Endothelial cell of umbilical vein (primary cell): ENCODE data around the gene MCM5. TPM values are rescaled to one million over a fixed set of nuclear protein-coding genes. Genes with fewer than 3 reads are reported as not detected.
"Not testable (repeated sequence)": the region's sequence is repeated elsewhere in the genome, so short reads cannot be mapped to it uniquely, and the experiment has no call there.

Experiments
- BruUV-seq: library from RNA; stranded (reverse); fragments of 400-500 nt; replicated peaks from 2 replicates; lab custom pipeline; 2021; lab: Mats Ljungman, UMichigan
- CTCF ChIA-PET: fragments of 300-600, 350-600 bp; sonication (Branson Sonifier 250); formaldehyde crosslinking; loops from one replicate; lab custom pipeline; 2021; ENCODE audit warnings: antibody characterized with exemption, inconsistent platforms; lab: Charles Lee
- POLR2A ChIA-PET: fragments of 300-600, 350-600 bp; sonication (Branson Sonifier 250); formaldehyde crosslinking; loops from one replicate; lab custom pipeline; 2021; ENCODE audit warnings: antibody characterized with exemption, inconsistent platforms; lab: Charles Lee
- DNase-seq: peaks from one replicate; pipeline ENCODE4 v3.0.0-alpha.2; 2011; ENCODE audit warnings: low read depth, low spot score
- FAIRE-seq: peaks from 2 replicates; lab custom pipeline; 2011; peaks lifted over from hg19 to GRCh38; lab: Jason Lieb, UNC
- H2AFZ ChIP-seq: 2 replicates; pipeline ENCODE4 v1.6.0; 2012; ENCODE audit warnings: low read depth, low read length, control low read depth, inconsistent platforms
- H3K27ac ChIP-seq: 2 replicates; pipeline ENCODE4 v1.5.1; 2011; ENCODE audit warnings: low read depth, mild to moderate bottlenecking, control low read depth, low read length, moderate library complexity; ENCODE audit not compliant: insufficient read depth
- H3K27me3 ChIP-seq, 2 experiments: 2 replicates each; pipeline versions ENCODE4 v1.6.0 to v1.6.1; 2011; ENCODE audit warnings: low read length in 2 of 2, mixed read lengths in 1 of 2; ENCODE audit not compliant: control insufficient read depth in 2 of 2, insufficient read depth in 2 of 2
- H3K36me3 ChIP-seq, 2 experiments: 2 replicates in 1 of 2; 3 replicates in 1 of 2; pipeline ENCODE4 v1.5.1; 2011; ENCODE audit warnings: low read length in 2 of 2, mild to moderate bottlenecking in 1 of 2, moderate library complexity in 1 of 2; ENCODE audit not compliant: control insufficient read depth in 2 of 2, insufficient read depth in 2 of 2; ENCODE audit errors: extremely low read depth in 1 of 2
- H3K4me1 ChIP-seq: 3 replicates; pipeline ENCODE4 v1.5.1; 2011; ENCODE audit warnings: mild to moderate bottlenecking, low read length; ENCODE audit not compliant: control insufficient read depth, insufficient read depth; ENCODE audit errors: extremely low read depth
- H3K4me2 ChIP-seq: 2 replicates; pipeline ENCODE4 v1.6.1; 2011; ENCODE audit warnings: low read length, control low read depth, mixed read lengths; ENCODE audit not compliant: insufficient read depth
- H3K4me3 ChIP-seq, 3 experiments: fragments of 200-600 bp in 1 of 3; sonication (generic), shearing (Covaris generic) in 1 of 3; replicated peaks in 1 of 3; 2 replicates each; pipeline ENCODE4 v1.5.1; 2011 to 2016; ENCODE audit warnings: control low read depth in 3 of 3, low read length in 3 of 3, mild to moderate bottlenecking in 2 of 3, inconsistent platforms in 1 of 3, low read depth in 1 of 3, moderate library complexity in 1 of 3; ENCODE audit not compliant: insufficient read depth in 1 of 3
- H3K79me2 ChIP-seq: 2 replicates; pipeline ENCODE4 v1.6.0; 2012; ENCODE audit warnings: low read length, inconsistent platforms; ENCODE audit not compliant: control insufficient read depth, insufficient read depth
- H3K9ac ChIP-seq: replicated peaks from 2 replicates; pipeline ENCODE3; 2011; ENCODE audit warnings: low read length, control low read depth; ENCODE audit not compliant: insufficient read depth; ENCODE audit errors: extremely low read depth
- H3K9me1 ChIP-seq: replicated peaks from 3 replicates; pipeline ENCODE4 v1.6.0; 2011; ENCODE audit warnings: mild to moderate bottlenecking, low read length; ENCODE audit not compliant: control insufficient read depth, insufficient read depth; ENCODE audit errors: extremely low read depth
- H3K9me3 ChIP-seq: replicated peaks from 2 replicates; pipeline ENCODE4 v1.5.1; 2012; ENCODE audit warnings: low read length, inconsistent platforms; ENCODE audit not compliant: control insufficient read depth, insufficient read depth
- H4K20me1 ChIP-seq: replicated peaks from 2 replicates; pipeline ENCODE3; 2011; ENCODE audit warnings: mild to moderate bottlenecking, low read length; ENCODE audit not compliant: control insufficient read depth, insufficient read depth; ENCODE audit errors: extremely low read depth
- FOS ChIP-seq: IDR thresholded peaks from 2 replicates; pipeline ENCODE4 v1.6.1; 2011; ENCODE audit warnings: mild to moderate bottlenecking, low read length, moderate library complexity, borderline replicate concordance; ENCODE audit not compliant: insufficient read depth
- JUN ChIP-seq: IDR thresholded peaks from 2 replicates; pipeline ENCODE4 v1.6.1; 2011; ENCODE audit warnings: borderline replicate concordance, low read depth; ENCODE audit not compliant: insufficient read length, insufficient read depth
- MYC ChIP-seq: IDR thresholded peaks from one replicate; pipeline ENCODE4 v1.6.1; 2011; ENCODE audit warnings: mild to moderate bottlenecking, low read depth, low read length
- dilution Hi-C: fragments of 300-500 bp; cut with MboI; formaldehyde crosslinking; loops from one replicate; pipeline ENCODE4 v1.15.0; 2019; ENCODE audit warnings: low sequenced_read_pairs; ENCODE audit not compliant: extremely low pct_ligation_motif_present
- intact Hi-C: fragments of 100-400 bp; cut with micrococcal nuclease; formaldehyde crosslinking; loops from one replicate; pipeline ENCODE4 v1.10.0; 2022
- polyA plus RNA-seq, 4 experiments: library from polyadenylated mRNA; depleted of rRNA in 3 of 4; stranded (reverse) in 3 of 4; unstranded in 1 of 4; fragments of >200 nt; gene quantifications; 2 replicates each; pipeline versions ENCODE4 v1.2.1 to v1.2.3, GENCODE V29; 2011 to 2012; ENCODE audit warnings: missing spikeins in 1 of 4
- total RNA-seq: library from RNA; stranded (reverse); gene quantifications from 2 replicates; pipeline ENCODE4 v1.2.3, GENCODE V29; 2021

MCM5 gene
- total and polyA plus RNA-seq, 2 donors (not counting 3 experiments of a cell fraction or from before 2014, with no cell fraction given): 67.8 to 111 TPM

- peak overlapping the region; percentile 67 for H3K27ac ChIP-seq
- FAIRE-seq: peak; percentile 84
- POLR2A ChIA-PET: interaction anchor here (0.6 kb wide), 1 partner anchor 9 kb away, joined by 6 read pairs; no protein-coding TSS in a partner anchor
These were observed 35.7 kb upstream of the MCM5 start for GRCh38 chr22:35364230-35364629.

GRCh38 chr22:35367331-35367886 is 32.5 kb upstream of the MCM5 start:
- no peak for FAIRE-seq

More at GRCh38 chr22:35364230-35364629, 35.7 kb upstream of the MCM5 start:
- CTCF ChIA-PET: interaction anchor here (1.0 to 2.7 kb wide), 2 partner anchors 13 to 15 kb away, joined by 3 to 10 read pairs; no protein-coding TSS in a partner anchor
- H3K9me3 ChIP-seq, H4K20me1 ChIP-seq, H3K79me2 ChIP-seq, H3K4me1 ChIP-seq, dilution Hi-C loops, H3K27me3 ChIP-seq, intact Hi-C loops, H3K4me3 ChIP-seq, H3K36me3 ChIP-seq, H3K9me1 ChIP-seq, H3K4me2 ChIP-seq, BruUV-seq: not testable (repeated sequence)
- DNase-seq: peak; percentile 81
- TF ChIP-seq FOS (peak; percentile 47), JUN (peak; percentile 62)
- peak overlapping the region; percentile 51 for H3K9ac ChIP-seq
- H2AFZ ChIP-seq: peak overlapping the region; percentile 30

More at GRCh38 chr22:35367331-35367886, 32.5 kb upstream of the MCM5 start:
- Histone ChIP-seq H3K4me1 (peaks cover 10% of the 10 kb centered on the region), H3K9ac (no peak overlapping the region), H3K4me2 (no peak overlapping the region), H3K79me2 (no peaks in the 10 kb centered on the region), H4K20me1 (no peaks in the 10 kb centered on the region), H3K9me3 (no peaks in the 10 kb centered on the region), H3K9me1 (no peaks in the 10 kb centered on the region), H3K4me3 (no peak overlapping the region), H3K36me3 (no peaks in the 10 kb centered on the region), H3K27ac (no peak overlapping the region), H3K27me3 (no peaks in the 10 kb centered on the region), H2AFZ (no peak overlapping the region)
- DNase-seq: no peak
- dilution Hi-C loops: no loop called here
- ChIA-PET CTCF (interaction anchor here (0.6 kb wide), 1 partner anchor 158 kb away, joined by 3 read pairs; no protein-coding TSS in a partner anchor), POLR2A (no interaction called here)
- intact Hi-C loops: no loop called here
- no TSS peak for BruUV-seq
- TF ChIP-seq JUN: no peak
- TF ChIP-seq MYC: no peak
